Brain microvascular endothelial cell (primary cell): Measurements from ENCODE around the gene PGPEP1.

ENCODE experiments used
- DNase-seq: peaks from one replicate; pipeline ENCODE4 v3.0.0-alpha.2; 2020
- H3K27ac ChIP-seq: fragments of 250-450 bp; sonication (Bioruptor Pico); 2 replicates; pipeline ENCODE4 v1.5.1; 2020; ENCODE audit warnings: mild to moderate bottlenecking, moderate library complexity
- H3K27me3 ChIP-seq: fragments of 250-450 bp; sonication (Bioruptor Pico); replicated peaks from 2 replicates; pipeline ENCODE4 v1.5.1; 2020; ENCODE audit warnings: mild to moderate bottlenecking
- H3K36me3 ChIP-seq: fragments of 250-450 bp; sonication (Bioruptor Pico); replicated peaks from 2 replicates; pipeline ENCODE4 v1.5.1; 2020; ENCODE audit warnings: mild to moderate bottlenecking
- H3K4me3 ChIP-seq: 2 replicates; pipeline ENCODE4 v1.5.1; 2011; ENCODE audit warnings: low read depth, mild to moderate bottlenecking, control low read depth, low read length, moderate library complexity
- in situ Hi-C: cut with HindIII; loops from 2 replicates; pipeline ENCODE4 v1.10.0; 2017; ENCODE audit warnings: low sequenced_read_pairs, low pct_ligation_motif_present
- TF ChIP-seq, protein P1 (sequence below): IDR thresholded peaks from 2 replicates; pipeline ENCODE4 v1.5.1; 2011; ENCODE audit warnings: low read depth, mild to moderate bottlenecking, moderate library complexity, low read length, control low read depth, inconsistent platforms; ENCODE audit errors: missing control alignments

Gene PGPEP1

GRCh38 chr19:18368504-18369222, 28.3 kb downstream of the PGPEP1 start:
- in situ Hi-C loops = no loop called here
- Histone ChIP-seq H3K4me3 (no peak overlapping the region), H3K36me3 (no peaks in the 10 kb centered on the region), H3K27me3 (no peaks in the 10 kb centered on the region), H3K27ac (no peak overlapping the region)
- TF ChIP-seq, protein P1, sequence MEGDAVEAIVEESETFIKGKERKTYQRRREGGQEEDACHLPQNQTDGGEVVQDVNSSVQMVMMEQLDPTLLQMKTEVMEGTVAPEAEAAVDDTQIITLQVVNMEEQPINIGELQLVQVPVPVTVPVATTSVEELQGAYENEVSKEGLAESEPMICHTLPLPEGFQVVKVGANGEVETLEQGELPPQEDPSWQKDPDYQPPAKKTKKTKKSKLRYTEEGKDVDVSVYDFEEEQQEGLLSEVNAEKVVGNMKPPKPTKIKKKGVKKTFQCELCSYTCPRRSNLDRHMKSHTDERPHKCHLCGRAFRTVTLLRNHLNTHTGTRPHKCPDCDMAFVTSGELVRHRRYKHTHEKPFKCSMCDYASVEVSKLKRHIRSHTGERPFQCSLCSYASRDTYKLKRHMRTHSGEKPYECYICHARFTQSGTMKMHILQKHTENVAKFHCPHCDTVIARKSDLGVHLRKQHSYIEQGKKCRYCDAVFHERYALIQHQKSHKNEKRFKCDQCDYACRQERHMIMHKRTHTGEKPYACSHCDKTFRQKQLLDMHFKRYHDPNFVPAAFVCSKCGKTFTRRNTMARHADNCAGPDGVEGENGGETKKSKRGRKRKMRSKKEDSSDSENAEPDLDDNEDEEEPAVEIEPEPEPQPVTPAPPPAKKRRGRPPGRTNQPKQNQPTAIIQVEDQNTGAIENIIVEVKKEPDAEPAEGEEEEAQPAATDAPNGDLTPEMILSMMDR = no peak
- DNase-seq = no peak

- no peaks in the 10 kb centered on the region for H3K36me3 ChIP-seq
- H3K27me3 ChIP-seq = no peaks in the 10 kb centered on the region
- TF ChIP-seq, protein P1 = no peak
- no peak for DNase-seq
- H3K27ac ChIP-seq = peak overlapping the region; percentile 96
- no peak overlapping the region for H3K4me3 ChIP-seq
- in situ Hi-C loops = no loop called here
Measured at GRCh38 chr19:18373407-18373891, 33.1 kb downstream of the PGPEP1 start.

DNA sequence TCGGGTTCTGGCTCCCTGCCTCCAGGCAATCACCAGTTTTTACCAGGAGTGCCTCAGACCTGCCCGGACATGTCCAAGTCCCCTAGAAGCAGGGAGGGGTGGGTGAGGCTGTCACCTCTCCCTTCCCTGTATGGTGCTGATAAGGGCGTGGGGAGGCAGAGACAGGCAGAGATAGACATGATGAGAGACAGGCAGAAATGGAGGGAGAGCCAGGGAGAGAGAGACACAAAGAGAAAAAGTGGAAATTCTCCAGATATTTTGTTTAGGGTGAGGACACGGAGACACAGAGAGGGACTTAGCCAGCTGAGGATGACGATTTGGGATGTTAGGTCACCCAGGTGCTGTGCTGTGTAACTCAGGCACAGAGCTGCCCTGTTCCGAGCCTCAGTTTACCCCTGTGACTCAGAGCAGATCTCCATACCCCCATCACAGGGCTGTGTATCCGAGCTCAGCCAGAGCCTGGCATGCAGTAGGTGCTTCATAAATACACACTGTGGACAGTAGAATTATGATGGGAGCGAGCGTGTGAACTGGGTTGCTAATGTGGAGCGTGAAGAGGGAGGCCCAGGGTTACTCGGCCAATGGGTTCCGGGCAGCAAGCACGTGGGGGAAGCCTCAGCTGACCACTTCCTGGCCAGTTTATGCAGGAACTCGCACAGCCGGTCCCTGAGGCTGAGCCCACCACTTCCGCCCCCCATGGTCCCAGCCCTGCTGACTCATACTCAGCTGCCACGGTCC, 33.7 kb downstream of the PGPEP1 start:
- Histone ChIP-seq H3K27ac (peak overlapping the region; percentile 96), H3K27me3 (no peaks in the 10 kb centered on the region), H3K4me3 (no peak overlapping the region), H3K36me3 (no peaks in the 10 kb centered on the region)
- peak; percentile 99 for DNase-seq
- TF ChIP-seq, protein P1 = no peak
- in situ Hi-C loops = no loop called here

DNA sequence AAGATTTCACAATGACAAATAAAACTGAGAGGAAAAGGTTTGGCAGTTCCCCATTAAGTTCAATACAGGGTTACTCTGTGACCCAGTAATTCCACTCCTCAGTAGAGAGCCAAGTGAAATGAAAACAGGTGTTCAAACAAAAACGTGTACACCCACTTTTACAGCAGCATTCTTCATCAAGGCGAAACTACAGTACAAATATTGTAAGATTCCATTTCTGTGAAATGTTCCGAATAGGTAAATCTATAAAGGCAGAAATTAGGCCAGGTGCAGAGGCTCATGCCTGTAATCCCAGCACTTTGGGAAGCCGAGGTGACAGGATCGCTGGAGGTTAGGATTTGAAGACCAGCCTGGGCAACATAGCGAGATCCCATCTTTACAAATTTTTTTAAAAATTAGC, 36.6 kb downstream of the PGPEP1 start:
- no peak overlapping the region for H3K27ac ChIP-seq
- no peaks in the 10 kb centered on the region for H3K36me3 ChIP-seq
- in situ Hi-C loops = no loop called here
- no peak overlapping the region for H3K4me3 ChIP-seq
- no peaks in the 10 kb centered on the region for H3K27me3 ChIP-seq
- no peak for DNase-seq
- TF ChIP-seq, protein P1 = no peak

DNA sequence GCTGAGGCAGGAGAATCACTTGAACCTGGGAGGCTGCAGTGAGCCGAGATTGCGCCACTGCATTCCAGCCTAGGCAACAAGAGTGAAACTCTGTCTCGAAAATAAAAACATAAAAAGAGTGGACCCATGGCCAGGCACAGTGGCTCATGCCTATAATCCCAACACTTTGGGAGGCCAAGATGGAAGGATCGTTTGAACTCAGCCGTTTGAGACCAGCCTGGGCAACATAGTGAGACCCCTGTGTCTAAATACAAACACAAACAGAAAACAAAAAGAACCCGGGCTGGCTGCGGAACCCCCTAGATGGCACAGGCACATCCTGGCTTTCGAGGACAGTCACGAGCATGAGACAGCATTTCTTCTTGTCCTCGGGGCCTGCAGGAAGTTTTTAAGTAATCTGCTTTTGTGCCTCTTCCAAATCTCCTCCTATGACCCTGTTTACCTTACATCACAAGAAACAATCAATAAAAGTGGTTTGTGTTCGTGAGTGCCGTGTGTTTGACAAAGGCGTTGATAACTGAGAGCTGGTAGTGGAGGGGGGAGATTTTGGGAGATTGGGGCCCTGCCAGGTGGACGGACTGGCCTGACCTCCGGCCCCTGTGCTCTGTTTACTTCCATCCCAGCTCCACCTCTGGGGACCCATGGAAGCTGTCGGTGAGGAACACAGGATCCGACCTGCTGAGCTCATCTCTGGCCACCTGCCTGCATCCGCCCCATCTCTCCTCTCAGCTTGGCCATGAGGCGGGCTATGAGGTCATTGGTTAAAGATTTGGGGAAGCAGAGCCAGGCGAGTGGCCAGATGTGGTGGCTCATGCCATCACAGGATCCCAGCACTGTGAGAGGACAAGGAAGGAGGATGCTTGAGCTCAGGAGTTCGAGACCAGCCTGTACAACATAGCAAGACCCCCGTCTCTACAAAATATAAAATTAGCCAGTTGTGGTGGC, 39.7 kb downstream of the PGPEP1 start:
- peak; percentile 43 for DNase-seq
- no peaks in the 10 kb centered on the region for H3K27me3 ChIP-seq
- in situ Hi-C loops = no loop called here
- no peaks in the 10 kb centered on the region for H3K36me3 ChIP-seq
- TF ChIP-seq, protein P1 = no peak
- no peak overlapping the region for H3K27ac ChIP-seq
- no peak overlapping the region for H3K4me3 ChIP-seq
